Peyer's patch (tissue), 4 donors: Measurements from ENCODE around the gene DEFB131B. TPM values are rescaled to one million over a fixed set of nuclear protein-coding genes. Genes with fewer than 3 reads are reported as not detected.
"Not testable (repeated sequence)": the region's sequence is repeated elsewhere in the genome, so short reads cannot be mapped to it uniquely, and the experiment has no call there.

Source experiments
- DNase-seq, 3 donors: peaks; one replicate each; pipeline ENCODE4 v3.0.0-alpha.2; 2017 to 2019
- H3K27ac ChIP-seq, 4 donors: fragments of 200-600 bp; sonication (generic); one replicate each; pipeline ENCODE4 v1.5.1; 2016 to 2019
- H3K27me3 ChIP-seq, 2 donors: fragments of 200-600 bp; sonication (generic); one replicate each; pipeline ENCODE4 v1.5.1; 2019
- H3K36me3 ChIP-seq, 3 donors: fragments of 200-600 bp; sonication (generic); one replicate each; pipeline ENCODE4 v1.5.1; 2016 to 2019
- H3K4me1 ChIP-seq, 4 donors: fragments of 200-600 bp; sonication (generic); one replicate each; pipeline ENCODE4 v1.5.1; 2016 to 2019
- H3K4me3 ChIP-seq, 4 donors: fragments of 200-600 bp; sonication (generic); 1 replicate in 3 of 4; 2 replicates in 1 of 4; pipeline ENCODE4 v1.5.1; 2016 to 2019; ENCODE audit warnings: mild to moderate bottlenecking in 1 of 4
- H3K9me3 ChIP-seq, 4 donors: fragments of 200-600 bp; sonication (generic); one replicate each; pipeline ENCODE4 v1.5.1; 2016 to 2019; ENCODE audit warnings: mild to moderate bottlenecking in 1 of 4
- CTCF ChIP-seq, 6 experiments: fragments of 450-650 bp in 4 of 6; fragments of 200-600 bp in 2 of 6; sonication (generic) in 1 of 6; IDR thresholded peaks; one replicate each; pipeline ENCODE4 v1.5.1; 2017 to 2019; ENCODE audit warnings: antibody characterized with exemption in 6 of 6, mild to moderate bottlenecking in 3 of 6, moderate library complexity in 1 of 6
- POLR2A ChIP-seq, 2 donors: fragments of 450-650 bp; IDR thresholded peaks; one replicate each; pipeline ENCODE4 v1.5.1; 2017; ENCODE audit warnings: antibody characterized with exemption in 2 of 2, mild to moderate bottlenecking in 2 of 2, moderate library complexity in 2 of 2
- total RNA-seq, 4 donors: library from RNA; depleted of rRNA; stranded (reverse); fragments of >200 nt; gene quantifications; one replicate each; pipeline ENCODE4 v1.1.0, GENCODE V29; 2016

Gene DEFB131B
- total RNA-seq, 4 donors from 2014 or later = not detected

GRCh38 chr11:71908218-71908617, 30.0 kb downstream of the DEFB131B start:
- Histone ChIP-seq H3K4me3 (no peak overlapping the region), H3K4me1 (no peaks in the 10 kb centered on the region), H3K36me3 (peaks cover 0 to 25% (median 0%) of the 10 kb centered on the region in 3 donors), H3K9me3 (no peaks in the 10 kb centered on the region), H3K27me3 (no peaks in the 10 kb centered on the region), H3K27ac (no peak overlapping the region)
- TF ChIP-seq CTCF (IDR thresholded peaks at IDR 0.05) (no peak), POLR2A (IDR thresholded peaks at IDR 0.05) (no peak)
- DNase-seq = no peak

DNA sequence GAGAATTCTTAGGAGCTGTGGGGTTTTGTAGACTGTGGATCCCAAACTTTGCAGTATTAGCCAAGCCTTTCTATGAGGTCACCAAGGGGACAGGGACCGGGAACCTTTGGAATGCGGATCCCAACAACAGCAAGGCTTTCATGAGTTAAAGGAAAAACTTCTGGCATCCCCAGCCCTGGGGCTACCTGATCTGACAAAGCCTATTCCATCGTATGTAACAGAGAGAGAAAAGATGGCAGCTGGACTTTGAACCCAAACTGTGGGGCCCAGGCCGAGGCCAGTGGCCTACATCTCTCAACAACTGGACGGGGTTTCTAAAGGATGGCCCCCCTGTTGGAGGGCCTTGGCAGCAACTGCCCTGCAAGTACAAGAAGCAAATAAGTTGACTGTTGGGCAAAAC, 32.5 kb downstream of the DEFB131B start:
- H3K4me1 ChIP-seq, H3K9me3 ChIP-seq, H3K4me3 ChIP-seq, H3K27ac ChIP-seq, H3K27me3 ChIP-seq, DNase-seq: not testable (repeated sequence)
- peaks cover 0 to 43% (median 0%) of the 10 kb centered on the region in 3 donors for H3K36me3 ChIP-seq

GRCh38 chr11:71911321-71911985, 33.2 kb downstream of the DEFB131B start:
- not testable (repeated sequence) for H3K27ac ChIP-seq, DNase-seq, H3K4me3 ChIP-seq, H3K4me1 ChIP-seq, H3K9me3 ChIP-seq, H3K27me3 ChIP-seq
- peaks cover 0 to 50% (median 0%) of the 10 kb centered on the region in 3 donors for H3K36me3 ChIP-seq

DNA sequence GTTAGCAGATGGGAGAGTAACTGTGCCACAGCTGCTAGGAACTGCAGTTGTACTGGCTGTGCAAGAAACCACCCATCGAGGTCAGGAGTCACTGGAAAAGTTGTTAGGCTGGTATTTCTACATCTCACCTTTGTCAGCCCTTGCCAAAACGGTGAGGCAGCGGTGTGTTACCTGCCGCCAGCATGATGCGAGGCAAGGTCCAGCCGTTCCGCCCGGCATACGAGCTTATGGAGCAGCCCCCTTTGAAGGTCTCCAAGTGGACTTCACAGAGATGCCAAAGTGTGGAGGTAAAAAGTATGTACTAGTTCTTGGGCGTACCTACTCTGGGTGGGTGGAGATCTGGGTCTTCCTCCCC, 33.7 kb downstream of the DEFB131B start:
- H3K27ac ChIP-seq, H3K4me1 ChIP-seq, H3K4me3 ChIP-seq, H3K9me3 ChIP-seq, H3K27me3 ChIP-seq, DNase-seq: not testable (repeated sequence)
- H3K36me3 ChIP-seq = peaks cover 0 to 55% (median 0%) of the 10 kb centered on the region in 3 donors

- TF ChIP-seq POLR2A (IDR thresholded peaks at IDR 0.05) = no peak
- no peak for TF ChIP-seq CTCF (IDR thresholded peaks at IDR 0.05)
- no peak overlapping the region for H3K4me3 ChIP-seq
- H3K27me3 ChIP-seq = no peaks in the 10 kb centered on the region
- H3K9me3 ChIP-seq = no peaks in the 10 kb centered on the region
- H3K27ac ChIP-seq = no peak overlapping the region
- H3K4me1 ChIP-seq = no peaks in the 10 kb centered on the region
- DNase-seq = no peak
- peaks cover 0 to 73% (median 0%) of the 10 kb centered on the region in 3 donors for H3K36me3 ChIP-seq
Observed at GRCh38 chr11:71913756-71914526, 35.7 kb downstream of the DEFB131B start.

DNA sequence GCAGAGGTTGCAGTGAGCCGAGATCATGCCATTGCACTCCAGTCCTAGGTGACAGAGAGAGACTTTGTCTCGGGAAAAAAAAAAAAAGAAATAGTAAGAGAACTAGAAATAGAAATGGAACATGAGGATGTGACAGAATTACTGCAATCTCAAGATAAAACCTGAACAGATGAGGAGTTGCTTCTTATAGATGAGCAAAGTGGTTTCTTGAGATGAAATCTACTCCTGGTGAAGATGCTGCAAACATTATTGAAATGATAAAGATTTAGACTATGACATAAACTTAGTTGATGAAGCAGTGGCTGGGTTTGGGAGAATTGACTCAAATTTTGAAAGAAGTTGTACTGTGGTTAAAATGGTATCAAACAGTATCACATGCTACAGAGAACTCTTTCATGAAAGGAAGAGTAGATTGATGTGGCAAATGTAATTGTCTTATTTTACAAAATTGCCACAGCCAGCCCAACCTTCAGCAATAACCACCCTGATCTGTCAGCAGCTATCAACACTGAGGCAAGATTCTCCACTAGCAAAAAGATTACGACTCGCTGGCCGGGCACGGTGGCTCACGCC, 36.5 kb downstream of the DEFB131B start:
- no peak for TF ChIP-seq CTCF (IDR thresholded peaks at IDR 0.05)
- TF ChIP-seq POLR2A (IDR thresholded peaks at IDR 0.05) = no peak
- H3K4me3 ChIP-seq = no peak overlapping the region
- H3K27ac ChIP-seq = no peak overlapping the region
- no peak for DNase-seq
- H3K27me3 ChIP-seq = no peaks in the 10 kb centered on the region
- H3K9me3 ChIP-seq = no peaks in the 10 kb centered on the region
- peaks cover 0 to 73% (median 0%) of the 10 kb centered on the region in 3 donors for H3K36me3 ChIP-seq
- no peaks in the 10 kb centered on the region for H3K4me1 ChIP-seq

DNA sequence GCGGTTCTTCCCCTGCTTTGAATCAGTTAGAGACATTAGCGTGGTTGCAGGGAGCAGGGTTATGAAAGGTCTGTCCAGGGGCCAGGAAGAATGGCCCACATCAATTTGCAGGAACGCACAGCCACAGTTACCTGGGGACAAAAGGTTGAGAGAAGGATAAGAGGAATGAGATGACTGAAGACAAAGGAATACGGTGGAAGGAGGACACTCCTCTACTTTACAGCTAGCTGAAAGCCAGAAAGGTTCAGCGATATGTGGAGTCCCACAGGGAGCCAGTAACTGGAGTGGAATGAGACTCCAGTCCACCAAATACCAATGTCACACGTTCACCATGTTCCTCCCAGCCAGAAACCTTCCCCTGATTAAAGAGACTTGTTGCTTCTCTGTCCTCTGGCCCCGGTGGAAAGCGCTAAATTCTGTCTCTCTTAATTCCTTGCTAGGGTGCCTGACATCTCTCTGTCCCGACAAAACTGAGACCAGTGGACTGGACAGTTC, 39.4 kb downstream of the DEFB131B start:
- Histone ChIP-seq H3K4me1 (no peaks in the 10 kb centered on the region), H3K27ac (no peak overlapping the region), H3K27me3 (no peaks in the 10 kb centered on the region), H3K9me3 (no peaks in the 10 kb centered on the region), H3K36me3 (peaks cover 0 to 60% (median 0%) of the 10 kb centered on the region in 3 donors), H3K4me3 (no peak overlapping the region)
- no peak for DNase-seq
- TF ChIP-seq POLR2A (IDR thresholded peaks at IDR 0.05) = no peak
- no peak for TF ChIP-seq CTCF (IDR thresholded peaks at IDR 0.05)
